Activated T-helper 1 cell treated with Interleukin-2 at 50 U/mL for 16 hours (primary cell): Measurements from ENCODE around the gene RAB5B.
"Not testable (repeated sequence)": the region's sequence is repeated elsewhere in the genome, so short reads cannot be mapped to it uniquely, and the experiment has no call there.

Experiments used
- DNase-seq: peaks from one replicate; pipeline ENCODE4 v3.0.0-alpha.2; 2020; ENCODE audit warnings: low read depth

RAB5B gene

DNA sequence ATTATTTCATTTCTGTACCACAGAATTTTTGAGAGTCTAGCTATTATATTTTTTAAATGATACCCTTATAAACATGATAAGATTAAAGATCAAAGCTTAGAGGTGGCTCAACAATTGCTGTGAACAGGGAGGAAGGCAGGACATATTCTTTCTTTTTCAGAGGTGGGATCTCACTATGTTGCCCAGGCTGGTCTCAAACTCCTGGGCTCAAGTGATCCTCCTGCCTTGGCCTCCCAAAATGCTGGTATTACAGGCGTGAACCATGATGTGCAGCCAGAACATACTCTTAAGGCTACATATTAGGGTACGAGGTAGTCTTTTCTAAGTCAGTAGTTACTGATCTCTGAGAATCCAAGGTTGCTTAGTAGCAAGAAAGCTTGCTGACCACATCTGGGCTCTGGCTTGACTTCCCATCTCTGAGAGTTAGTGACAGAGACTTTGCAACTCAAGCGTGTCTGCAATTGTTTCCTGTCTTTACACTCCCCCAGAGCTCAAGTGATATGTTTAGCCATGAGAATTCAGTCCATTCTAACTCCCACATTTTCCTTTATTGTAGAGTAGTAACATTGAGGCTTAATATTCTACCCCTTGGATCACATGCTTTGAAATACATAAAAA, 8.6 kb downstream of the RAB5B start:
- DNase-seq, result no peak

DNA sequence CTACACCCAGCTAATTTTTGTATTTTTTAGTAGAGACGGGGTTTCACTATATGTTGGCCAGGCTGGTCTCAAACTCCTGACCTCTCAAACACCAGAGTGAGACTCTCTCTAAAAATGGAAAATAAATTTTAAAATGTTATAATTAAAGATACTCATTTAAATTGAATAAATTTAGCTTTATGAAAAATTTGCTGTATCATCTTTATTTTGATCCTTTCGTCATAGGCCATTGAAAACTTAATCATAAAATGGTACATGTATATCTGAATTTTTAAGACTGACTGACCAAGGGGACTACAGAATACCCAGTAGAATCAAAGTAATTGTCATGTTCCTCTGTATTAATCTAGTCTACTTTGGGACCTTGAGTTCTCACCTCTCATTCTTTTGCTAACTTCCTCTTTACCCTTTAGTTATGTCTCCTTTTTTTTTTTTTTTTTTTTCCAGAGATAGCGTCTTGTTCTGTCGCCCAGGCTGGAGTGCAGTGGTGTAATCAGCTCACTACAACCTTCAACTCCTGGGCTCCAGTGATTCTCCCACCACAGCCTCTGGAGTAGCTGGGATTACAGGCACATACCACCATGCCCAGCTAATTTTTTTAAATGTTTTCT, 9.5 kb downstream of the RAB5B start:
- DNase-seq, result no peak

DNA sequence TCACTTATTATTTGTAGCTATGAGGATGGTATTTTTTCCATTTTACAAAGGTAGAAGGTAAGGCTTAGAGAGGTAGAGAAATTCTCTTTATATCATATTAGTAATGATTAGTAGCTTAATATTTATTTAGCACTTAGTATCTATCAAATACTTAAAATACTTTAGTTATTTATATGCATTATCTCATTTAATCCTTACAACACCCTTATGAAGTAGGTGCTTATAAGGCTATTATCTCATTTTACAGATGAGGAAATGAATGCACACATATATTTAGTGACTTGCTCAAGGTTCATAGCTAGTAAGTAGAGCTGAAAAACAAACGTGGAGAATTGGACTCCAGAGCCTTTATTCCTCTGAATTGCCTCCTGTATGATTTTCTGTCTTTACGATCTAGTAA, 11.0 kb downstream of the RAB5B start:
- no peak for DNase-seq

DNA sequence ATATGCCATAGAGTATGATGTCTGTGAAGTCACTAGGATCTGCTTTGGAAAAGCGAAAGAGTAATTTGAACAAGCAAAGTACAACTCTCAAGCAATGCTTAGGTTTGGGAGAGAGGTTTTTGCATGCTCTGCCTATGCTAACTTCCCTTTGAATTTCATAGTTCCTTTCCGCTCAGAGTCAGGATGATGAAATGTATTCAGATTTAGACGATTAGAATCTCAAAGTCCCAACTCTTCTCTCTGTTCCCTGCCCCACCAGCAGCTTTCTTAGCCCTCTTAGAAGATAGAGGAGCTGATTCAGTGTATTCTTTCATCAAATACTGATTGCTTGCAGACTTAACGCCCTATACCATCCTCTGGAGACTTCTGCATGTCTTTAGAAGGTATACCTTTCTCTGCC, 11.5 kb downstream of the RAB5B start:
- no peak for DNase-seq

DNA sequence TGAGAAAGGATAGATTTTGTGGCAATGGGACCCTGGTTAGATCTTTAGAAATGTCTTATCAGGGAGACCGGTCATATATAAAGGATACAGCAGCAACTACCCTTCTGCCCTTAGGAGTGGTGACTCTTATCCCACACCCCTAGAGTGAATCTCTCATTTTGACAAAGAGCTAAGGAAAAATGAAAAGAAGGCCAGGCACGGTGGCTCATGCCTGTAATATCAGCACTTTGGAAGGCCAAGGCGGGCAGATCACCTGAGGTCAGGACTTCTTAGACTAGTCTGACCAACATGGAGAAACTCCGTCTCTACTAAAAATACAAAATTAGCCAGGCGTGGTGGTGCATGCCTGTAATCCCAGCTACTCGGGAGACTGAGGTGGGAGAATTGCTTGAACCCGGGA, 12.1 kb downstream of the RAB5B start:
- DNase-seq, result not testable (repeated sequence)

DNA sequence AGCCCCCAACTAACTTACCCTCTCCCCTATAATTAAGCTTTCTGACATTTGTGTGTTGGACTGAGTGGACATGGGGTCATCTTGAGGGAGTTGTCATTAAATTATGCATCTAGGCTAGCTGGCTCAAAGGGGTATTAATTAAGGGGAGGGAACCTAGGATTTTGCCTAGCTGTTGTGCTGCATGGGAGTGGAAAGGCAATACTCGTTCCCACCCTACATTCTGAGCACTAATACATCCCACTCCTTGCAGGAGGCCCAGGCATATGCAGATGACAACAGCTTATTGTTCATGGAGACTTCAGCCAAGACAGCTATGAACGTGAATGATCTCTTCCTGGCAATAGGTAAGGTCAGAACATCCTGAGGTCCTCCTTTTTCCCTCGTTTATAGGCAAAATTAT, 17.2 kb downstream of the RAB5B start:
- DNase-seq, result no peak

DNA sequence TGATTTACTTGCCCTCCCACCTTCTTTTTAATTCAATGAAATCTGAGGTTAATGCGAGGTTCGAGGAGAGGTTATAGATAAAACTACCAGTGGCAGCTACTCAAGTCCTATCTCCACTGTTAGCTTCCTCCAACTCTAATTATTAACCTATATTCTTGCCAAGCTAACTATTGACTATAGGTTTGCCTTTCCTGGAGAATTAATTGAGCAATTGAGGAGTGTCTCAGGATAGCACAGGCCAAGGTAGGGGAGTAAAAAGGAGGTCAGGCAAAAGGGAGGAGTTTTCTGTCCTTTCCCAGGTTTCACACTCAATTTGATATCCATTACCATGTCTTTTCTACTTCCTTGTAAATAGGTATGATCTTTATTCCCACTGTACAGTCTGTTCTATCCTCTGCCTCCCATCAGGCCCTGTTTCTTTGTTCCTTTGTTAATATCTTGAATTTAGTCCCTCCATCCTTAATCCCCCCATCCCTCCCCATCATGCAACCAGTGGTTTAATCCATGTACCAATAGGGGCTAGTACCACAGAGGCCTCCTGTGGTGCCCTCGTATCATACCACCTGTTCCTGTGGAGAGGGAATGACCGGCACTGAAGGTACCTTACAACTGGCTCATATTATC, 19.5 kb downstream of the RAB5B start:
- DNase-seq, result no peak

DNA sequence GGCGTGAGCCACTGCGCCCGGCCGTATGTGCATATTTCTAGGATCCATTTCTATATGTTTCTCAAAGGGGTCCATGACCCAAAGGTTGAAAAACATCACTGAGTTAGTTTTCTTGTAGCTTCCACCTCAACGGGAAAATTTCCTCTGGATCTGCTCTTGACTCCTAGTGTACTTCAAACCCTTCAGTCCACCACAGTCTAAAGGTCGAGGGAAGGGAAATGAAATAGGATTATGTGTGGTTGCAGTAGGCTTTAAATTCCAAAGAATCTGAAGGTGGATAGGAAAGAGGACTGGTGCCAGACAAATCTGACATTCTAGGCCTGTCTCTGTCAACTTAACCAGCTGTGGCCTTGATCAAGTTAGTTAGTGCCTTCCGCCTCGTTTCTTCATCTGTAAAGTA, 21.5 kb downstream of the RAB5B start:
- no peak for DNase-seq

DNA sequence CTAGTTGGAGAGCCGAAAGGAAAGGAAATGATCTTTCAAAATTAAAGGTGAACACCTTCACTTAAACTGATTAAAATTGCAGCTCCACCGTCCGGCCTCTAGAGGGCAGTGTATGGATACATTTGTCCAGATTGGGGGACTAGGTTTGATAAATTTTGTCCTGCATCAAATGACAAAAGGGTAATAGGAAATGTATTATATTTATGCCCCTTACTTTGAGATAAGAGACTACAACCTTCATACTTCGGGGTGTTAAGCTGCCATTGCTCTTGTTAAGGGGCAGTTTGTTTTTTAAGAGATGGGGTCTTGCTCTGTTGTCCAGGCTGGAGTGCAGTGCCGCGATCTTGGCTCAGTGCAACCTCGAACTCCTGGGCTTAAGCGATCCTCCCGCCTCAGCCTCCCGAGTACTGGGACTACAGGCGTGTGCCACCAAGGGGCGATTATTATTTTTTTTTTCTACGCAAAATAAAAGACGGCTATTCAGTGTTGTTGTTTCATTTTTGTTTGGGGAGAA, 22.4 kb downstream of the RAB5B start:
- peak; percentile 39 for DNase-seq

DNA sequence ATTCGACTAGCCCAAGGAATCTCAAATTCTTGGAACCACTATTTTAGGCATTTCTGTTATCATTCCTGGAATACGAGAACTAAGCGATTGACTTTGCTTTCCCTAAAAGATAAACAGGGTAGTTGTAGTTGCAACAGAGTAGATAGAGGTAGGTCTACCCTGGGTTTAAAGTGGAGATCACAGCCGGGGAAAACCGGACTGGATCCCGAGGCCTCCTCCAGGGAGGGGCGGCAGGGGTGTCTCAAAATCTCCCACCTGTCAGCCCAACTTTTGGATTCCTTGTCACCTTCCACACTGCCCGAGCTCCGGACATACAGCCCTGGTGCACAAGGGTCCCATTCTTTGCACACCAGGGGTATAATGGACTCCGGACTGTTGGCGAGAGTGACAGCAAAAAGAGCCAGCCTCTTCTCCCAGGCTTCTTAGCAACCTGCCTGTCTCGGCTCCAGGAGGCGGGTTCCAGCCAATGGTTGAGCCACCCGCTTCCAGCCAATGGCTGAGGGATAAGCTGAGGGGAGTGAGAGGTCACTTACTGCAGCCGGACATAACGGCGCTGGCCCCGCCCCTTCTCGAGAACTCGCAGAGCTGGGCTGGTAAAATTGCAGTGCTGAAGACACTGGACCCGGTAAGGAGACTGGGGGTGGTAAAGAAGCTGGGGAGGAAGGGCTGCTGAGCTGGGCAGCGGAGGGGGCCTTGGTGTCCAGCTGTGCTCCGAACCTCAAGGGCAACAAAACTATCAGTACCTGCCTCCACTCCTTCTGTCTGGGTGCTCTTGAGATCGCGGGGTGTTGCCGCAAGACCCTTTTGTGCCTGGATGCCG, 23.0 kb downstream of the RAB5B start, which contains the start of gene SUOX:
Gene SUOX (plus strand): TSS at position 562 of the 820 bp plus-strand sequence. CDS start 4,946 bp downstream, outside the sequence.
- DNase-seq, result no peak

DNA sequence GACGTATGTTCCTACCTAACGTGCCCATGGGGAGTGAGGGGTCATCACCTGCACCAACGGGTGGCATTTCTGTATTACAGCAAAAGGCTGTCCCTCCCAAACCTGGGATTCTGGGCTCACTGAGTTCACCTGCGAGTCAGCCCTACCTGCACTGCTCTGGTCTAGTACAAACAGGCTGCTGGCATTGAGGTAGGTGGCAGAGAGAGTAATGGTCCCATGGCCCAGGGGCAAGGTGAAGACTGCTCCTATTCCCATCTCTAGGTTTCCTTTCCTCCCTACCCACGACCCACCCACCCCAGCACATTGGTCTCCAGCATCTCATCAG, 23.6 kb downstream of the RAB5B start:
- no peak for DNase-seq

DNA sequence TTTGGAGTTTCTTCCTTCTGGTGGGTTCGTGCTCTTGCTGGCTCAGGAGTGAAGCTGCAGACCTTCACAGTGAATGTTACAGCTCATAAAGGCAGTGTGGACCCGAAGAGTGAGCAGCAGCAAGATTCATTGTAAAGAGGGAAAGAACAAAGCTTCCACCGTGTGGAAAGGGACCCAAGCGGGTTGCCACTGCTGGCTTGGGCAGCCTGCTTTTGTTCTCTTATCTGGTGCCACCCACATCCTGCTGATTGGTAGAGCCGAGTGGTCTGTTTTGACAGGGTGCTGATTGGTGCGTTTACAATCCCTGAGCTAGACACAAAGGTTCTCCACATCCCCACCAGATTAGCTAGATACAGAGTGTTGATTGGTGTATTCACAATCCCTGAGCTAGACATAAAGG, 25.6 kb downstream of the RAB5B start:
- DNase-seq, result not testable (repeated sequence)

DNA sequence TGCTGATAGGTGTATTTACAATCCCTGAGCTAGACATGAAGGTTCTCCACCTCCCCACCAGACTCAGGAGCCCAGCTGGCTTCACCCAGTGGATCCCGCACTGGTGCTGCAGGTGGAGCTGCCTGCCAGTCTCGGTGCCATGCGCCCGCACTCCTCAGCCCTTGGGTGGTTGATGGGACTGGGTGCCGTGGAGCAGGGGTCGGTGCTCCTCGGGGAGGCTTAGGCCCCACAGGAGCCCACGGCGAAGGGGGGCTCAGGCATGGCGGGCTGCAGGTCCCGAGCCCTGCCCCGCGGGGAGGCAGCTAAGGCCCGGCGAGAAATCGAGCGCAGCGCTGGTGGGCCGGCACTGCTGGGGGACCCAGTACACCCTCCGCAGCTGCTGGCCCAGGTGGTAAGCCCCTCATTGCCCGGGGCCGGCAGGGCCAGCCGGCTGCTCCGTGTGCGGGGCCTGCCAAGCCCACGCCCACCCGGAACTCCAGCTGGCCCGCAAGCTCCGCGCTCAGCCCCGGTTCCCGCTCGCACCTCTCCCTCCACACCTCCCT, 26.2 kb downstream of the RAB5B start:
- not testable (repeated sequence) for DNase-seq

DNA sequence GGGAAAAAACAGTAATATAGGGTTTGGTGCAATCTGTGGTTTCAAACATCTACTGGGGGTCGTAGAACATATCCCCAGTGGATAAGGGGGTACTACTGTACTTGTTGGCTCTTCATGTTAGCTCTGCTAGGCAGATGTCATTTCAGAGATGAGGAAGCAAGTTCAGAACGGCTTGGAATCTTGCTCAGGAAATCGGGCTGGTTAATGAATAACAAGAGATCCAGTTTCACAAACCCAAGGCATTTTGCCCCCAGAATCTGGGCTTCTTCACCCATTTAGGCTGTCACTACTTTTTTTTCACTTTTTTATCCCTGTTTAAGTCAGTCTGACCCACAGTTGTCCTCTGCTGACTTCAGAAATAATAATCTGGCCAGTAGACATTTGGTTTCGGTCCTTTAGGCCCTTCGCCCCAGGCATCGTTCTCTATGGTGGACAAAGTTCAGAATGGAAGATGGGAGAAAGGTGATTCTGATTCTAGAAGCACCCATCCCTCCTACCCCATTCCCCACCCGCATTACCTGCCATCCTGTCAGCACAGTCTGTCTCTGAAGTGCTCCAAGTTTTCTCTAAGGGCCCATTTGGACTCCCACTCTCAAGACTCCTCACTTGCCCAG, 27.7 kb downstream of the RAB5B start:
- no peak for DNase-seq

DNA sequence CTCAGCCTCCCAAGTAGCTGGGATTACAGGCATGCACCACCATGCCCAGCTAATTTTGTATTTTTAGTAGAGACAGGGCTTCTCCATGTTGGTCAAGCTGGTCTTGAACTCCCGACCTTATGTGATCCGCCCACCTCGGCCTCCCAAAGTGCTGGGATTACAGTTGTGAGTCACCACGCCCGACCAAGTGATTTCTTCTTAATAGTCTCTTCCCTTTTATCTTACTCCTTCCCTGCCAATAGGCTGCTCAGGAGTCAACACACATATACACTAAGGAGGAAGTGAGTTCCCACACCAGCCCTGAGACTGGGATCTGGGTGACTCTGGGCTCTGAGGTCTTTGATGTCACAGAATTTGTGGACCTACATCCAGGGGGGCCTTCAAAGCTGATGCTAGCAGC, 29.5 kb downstream of the RAB5B start:
- not testable (repeated sequence) for DNase-seq

DNA sequence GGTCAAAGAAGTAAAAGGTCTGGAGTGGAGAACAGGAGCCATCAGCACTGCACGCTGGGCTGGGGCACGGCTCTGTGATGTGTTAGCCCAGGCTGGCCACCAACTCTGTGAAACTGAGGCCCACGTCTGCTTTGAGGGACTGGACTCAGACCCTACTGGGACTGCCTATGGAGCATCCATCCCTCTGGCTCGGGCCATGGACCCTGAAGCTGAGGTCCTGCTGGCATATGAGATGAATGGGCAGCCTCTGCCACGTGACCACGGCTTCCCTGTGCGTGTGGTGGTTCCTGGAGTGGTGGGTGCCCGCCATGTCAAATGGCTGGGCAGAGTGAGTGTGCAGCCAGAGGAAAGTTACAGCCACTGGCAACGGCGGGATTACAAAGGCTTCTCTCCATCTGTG, 30.3 kb downstream of the RAB5B start:
- DNase-seq, result no peak

DNA sequence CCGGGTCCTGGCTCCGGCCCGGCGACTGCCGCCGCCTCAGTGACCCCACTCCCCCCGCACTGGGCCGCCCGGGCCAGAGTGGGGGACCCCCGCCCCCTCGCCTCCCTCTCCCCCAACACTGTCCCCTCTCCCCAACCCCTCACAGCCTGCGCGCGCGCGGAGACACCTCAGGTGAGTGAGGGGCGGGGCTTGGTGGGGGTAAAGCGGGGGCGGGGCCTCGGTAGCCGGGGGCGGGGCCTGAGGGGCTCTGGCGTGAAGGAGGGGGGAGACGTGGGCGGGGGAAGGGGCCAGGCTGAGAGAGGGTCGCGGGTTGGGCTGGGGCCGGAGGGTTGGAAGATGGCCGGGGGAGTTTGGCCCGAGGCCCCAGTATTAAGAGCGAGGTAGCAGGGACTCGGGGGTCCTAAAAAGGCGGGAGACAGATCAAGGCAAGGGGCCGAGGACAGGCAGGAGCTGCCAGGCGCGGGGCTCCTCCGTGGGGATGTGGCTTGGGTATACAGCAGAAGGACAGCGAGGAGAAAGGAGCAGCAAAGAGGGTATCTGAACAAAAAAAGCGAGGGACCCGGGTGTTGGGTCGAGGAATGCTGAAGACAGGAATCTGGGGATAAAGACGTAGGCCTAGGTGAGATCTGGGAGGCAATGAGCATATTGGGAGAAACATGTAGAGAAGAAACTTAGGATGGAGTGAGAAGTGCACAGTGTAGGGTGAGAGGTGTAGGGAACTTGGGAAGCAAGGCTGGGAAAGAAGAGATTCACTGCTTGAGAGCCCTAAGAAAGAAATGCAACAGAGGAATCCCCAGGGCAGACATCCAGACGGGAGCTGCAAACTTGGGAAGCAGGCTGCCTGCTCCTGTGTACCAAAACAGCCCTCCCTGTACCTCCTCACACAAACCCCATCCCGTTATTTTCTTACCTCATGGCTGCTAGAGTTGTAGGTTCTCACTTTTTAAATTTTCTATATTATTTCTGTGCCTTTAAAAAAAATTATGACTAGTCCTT, 34.0 kb downstream of the RAB5B start:
- DNase-seq, result peak; percentile 56

DNA sequence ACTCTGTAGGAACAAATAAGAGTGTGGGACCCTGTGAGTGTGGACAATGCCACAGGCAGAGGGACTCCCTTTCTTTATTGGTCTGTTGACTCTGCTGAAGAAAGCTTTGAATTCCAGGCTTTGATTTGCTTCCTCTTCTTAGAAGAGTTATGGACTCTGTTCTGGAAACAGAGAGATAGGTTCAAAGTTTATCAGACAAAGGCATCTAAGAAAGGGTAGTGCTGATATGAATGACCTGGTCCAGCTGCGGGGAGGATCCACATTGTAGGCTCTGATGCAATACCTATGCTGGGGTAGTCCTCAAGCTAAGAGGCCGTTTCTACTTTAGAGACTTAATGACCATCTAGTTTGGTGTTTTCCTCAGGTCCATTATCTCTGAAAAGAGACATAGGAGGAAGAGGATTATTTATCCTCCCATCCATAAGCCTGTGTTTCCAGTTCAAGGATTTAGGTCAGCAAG, 36.3 kb downstream of the RAB5B start:
- no peak for DNase-seq

DNA sequence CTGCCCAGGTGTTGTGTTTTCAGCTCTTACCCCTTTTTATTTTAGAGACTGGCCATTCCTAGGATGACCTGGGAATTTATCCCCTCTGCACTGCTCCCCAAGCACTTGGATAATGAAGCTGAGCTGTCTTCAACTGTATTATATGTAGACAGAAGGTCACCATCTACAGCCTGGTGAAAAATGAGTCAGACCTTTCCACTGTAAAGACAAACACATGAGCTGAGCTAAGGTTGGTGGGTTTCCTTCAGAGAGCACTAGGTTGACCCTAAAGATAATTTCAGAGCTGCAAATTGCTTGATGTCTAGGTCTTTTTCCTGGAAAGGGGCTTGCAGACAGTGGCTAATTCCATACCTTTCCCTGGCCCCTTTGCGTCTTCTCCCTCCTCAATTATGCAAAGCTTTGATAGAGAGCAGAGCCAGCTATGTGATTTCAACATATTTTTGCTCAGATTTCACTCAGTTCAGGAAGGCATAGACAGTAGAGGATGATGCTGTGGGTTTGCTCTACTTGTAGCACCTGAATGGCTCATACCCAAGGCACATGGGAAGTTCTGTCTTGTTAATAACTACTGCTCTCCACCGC, 37.7 kb downstream of the RAB5B start:
- DNase-seq, result no peak

DNA sequence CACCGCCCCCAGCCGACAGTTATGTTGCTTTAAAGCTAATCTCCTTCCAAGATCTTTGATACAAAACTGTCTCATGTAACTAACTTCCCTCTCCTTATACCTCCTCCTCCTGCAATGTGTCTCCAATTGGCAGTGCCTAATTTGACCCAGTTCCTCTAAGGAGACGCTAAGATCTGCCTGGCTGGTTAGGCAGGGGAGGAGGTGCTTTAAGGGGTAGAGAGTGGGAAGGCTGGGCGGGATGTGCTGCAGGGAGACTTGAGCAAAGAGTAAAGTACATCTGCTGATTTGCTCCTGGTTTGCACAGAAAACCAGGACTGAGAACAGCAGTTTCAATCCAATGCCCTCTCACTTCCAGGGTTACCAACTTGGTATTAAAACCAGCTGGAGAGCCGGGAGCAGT, 39.6 kb downstream of the RAB5B start:
- no peak for DNase-seq
